ENCODE results near the gene AOPEP.

The AOPEP gene

GRCh38 chr9:95044731-95045508 is 318.4 kb downstream of the AOPEP start:
- TF ChIP-seq ZBTB17 (tag by site-specific recombination; IDR thresholded peaks at IDR 0.05) (no peak), ZNF391 (tag by site-specific recombination; IDR thresholded peaks at IDR 0.05; ENCODE audit: borderline replicate concordance, low read depth) (no peak), GFI1B (tag by site-specific recombination; IDR thresholded peaks at IDR 0.05) (no peak), ZNF148 (tag by site-specific recombination; IDR thresholded peaks at IDR 0.05; ENCODE audit: borderline replicate concordance) (no peak), ZNF175 (tag by site-specific recombination; IDR thresholded peaks at IDR 0.05) (no peak), HOXC10 (CRISPR knock-in tag; IDR thresholded peaks at IDR 0.05) (no peak), ZNF48 (tag by site-specific recombination; IDR thresholded peaks at IDR 0.05) (no peak), ZNF639 (tag by site-specific recombination; IDR thresholded peaks at IDR 0.05) (no peak), ZBTB44 (tag by site-specific recombination; IDR thresholded peaks at IDR 0.05) (no peak), ZNF626 (tag by site-specific recombination; IDR thresholded peaks at IDR 0.05) (no peak), ZNF785 (tag by site-specific recombination; IDR thresholded peaks at IDR 0.05) (no peak), ZNF629 (tag by site-specific recombination; IDR thresholded peaks at IDR 0.05) (no peak), ZNF223 (tag by site-specific recombination; IDR thresholded peaks at IDR 0.05) (no peak), ZNF280D (tag by site-specific recombination; IDR thresholded peaks at IDR 0.05) (no peak), ZNF596 (tag by site-specific recombination; IDR thresholded peaks at IDR 0.05) (no peak), YY1 (tag by site-specific recombination; IDR thresholded peaks at IDR 0.05) (no peak), SETDB1 (IDR thresholded peaks at IDR 0.05; ENCODE audit: insufficient read length, low read length) (no peak), ZNF324 (tag by site-specific recombination; IDR thresholded peaks at IDR 0.05) (no peak), ZSCAN30 (tag by site-specific recombination; IDR thresholded peaks at IDR 0.05) (no peak)
- ChIA-PET POLR2A (no interaction called here), CTCF (interaction anchor here (0.7 to 0.8 kb wide), 2 partner anchors 43 to 83 kb away, joined by 3 read pairs; no protein-coding TSS in a partner anchor)
- no peaks in the 10 kb centered on the region for H3K9me3 ChIP-seq (ENCODE audit: control insufficient read depth, insufficient read depth, low read depth, low read length)
- H3K4me1 ChIP-seq (ENCODE audit: control insufficient read depth, insufficient read depth, low read length), result peaks cover 12% of the 10 kb centered on the region
- H3K27ac ChIP-seq (ENCODE audit: extremely low read depth, low read depth, low read length), result no peak overlapping the region
- H3K4me3 ChIP-seq (ENCODE audit: low read depth, low read length), result no peak overlapping the region
- no peaks in the 10 kb centered on the region for H3K36me3 ChIP-seq (ENCODE audit: control insufficient read depth in 2 of 2, insufficient read depth in 1 of 2, low read length in 2 of 2)

Data from HEK293 (cell line).